ENCODE measurements around the gene SPAG5.

Gene SPAG5, protein sequence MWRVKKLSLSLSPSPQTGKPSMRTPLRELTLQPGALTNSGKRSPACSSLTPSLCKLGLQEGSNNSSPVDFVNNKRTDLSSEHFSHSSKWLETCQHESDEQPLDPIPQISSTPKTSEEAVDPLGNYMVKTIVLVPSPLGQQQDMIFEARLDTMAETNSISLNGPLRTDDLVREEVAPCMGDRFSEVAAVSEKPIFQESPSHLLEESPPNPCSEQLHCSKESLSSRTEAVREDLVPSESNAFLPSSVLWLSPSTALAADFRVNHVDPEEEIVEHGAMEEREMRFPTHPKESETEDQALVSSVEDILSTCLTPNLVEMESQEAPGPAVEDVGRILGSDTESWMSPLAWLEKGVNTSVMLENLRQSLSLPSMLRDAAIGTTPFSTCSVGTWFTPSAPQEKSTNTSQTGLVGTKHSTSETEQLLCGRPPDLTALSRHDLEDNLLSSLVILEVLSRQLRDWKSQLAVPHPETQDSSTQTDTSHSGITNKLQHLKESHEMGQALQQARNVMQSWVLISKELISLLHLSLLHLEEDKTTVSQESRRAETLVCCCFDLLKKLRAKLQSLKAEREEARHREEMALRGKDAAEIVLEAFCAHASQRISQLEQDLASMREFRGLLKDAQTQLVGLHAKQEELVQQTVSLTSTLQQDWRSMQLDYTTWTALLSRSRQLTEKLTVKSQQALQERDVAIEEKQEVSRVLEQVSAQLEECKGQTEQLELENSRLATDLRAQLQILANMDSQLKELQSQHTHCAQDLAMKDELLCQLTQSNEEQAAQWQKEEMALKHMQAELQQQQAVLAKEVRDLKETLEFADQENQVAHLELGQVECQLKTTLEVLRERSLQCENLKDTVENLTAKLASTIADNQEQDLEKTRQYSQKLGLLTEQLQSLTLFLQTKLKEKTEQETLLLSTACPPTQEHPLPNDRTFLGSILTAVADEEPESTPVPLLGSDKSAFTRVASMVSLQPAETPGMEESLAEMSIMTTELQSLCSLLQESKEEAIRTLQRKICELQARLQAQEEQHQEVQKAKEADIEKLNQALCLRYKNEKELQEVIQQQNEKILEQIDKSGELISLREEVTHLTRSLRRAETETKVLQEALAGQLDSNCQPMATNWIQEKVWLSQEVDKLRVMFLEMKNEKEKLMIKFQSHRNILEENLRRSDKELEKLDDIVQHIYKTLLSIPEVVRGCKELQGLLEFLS

DNA sequence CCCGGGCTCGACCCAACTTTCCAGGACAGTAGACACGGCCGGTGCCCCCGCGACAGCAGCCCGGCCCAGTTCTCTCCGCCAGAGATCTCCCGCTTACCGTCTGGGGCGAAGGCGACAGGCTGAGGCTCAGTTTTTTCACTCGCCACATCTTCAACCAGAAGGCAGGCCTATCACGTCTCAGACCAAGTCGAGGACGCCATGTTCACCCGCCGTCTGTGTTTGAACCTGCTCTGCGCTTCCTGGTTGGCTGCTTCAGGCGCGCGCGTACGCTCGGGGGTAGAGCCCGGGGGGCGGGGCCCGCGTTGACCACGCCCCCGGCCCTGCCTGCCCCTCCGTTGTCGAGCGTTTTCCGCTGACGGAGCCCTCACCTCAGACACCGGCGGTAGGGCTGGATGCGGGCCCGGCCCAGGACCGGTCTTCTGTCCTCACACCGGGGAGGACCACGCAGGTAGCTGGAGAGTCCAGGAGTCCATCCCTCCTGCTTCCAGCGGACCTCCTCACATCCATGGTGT lies at the start of gene SPAG5:
SPAG5 (minus strand) TSS at position 227 of the 512 bp plus-strand sequence; CDS start at position 148, 79 bp downstream.
- FAIRE-seq = no peak

DNA sequence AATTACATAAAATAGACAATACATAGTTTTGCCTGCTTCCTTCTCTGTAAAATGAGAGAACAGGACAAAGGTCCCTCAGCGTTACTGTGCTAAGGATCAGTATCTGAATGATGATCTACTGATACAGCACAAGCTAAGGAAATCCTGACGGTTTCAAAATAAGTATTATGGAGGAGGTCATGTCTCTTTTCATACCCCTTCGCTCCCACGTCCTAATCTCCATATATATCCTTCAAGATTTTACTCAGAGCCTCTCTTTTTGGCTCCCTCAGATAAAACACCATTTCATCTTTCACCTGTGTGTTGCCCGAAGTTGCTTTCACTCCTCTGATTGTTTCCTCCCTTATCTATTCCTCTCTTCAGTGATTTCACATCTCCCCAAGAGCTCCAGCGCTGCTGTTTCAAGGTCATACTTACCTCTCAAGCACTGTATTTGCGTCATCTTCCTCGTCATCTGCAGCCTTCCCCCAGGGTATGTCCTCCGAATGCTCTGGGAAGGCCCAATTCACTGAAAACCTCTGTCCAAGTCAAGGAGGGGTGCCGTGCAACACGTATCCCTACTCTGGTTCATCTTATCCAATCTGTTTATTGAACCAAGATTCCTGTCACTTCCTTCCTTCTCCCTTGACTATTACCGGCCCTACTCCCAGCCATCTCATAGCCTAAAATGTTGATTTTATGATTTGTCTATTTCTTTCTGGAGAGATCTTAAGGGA lies 47.4 kb upstream of the SPAG5 start:
- no peak for FAIRE-seq

DNA sequence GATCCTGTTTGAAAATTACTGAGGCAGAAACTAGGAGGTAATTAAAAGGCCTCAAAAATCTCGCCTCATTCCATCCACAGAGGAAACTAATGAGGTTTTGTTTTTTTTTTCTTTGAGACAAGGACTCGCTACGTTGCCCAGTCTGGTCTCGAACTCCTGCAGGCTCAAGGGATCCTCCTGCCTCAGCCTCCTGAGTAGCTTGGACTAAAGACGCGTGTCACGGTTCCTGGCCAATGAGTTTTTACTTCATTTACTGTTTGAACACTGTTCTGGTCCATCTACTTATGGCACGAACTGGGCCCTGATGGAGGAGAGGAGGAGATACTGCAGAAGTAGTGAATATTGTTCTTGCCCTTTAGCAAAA lies 46.7 kb upstream of the SPAG5 start:
- FAIRE-seq = no peak

DNA sequence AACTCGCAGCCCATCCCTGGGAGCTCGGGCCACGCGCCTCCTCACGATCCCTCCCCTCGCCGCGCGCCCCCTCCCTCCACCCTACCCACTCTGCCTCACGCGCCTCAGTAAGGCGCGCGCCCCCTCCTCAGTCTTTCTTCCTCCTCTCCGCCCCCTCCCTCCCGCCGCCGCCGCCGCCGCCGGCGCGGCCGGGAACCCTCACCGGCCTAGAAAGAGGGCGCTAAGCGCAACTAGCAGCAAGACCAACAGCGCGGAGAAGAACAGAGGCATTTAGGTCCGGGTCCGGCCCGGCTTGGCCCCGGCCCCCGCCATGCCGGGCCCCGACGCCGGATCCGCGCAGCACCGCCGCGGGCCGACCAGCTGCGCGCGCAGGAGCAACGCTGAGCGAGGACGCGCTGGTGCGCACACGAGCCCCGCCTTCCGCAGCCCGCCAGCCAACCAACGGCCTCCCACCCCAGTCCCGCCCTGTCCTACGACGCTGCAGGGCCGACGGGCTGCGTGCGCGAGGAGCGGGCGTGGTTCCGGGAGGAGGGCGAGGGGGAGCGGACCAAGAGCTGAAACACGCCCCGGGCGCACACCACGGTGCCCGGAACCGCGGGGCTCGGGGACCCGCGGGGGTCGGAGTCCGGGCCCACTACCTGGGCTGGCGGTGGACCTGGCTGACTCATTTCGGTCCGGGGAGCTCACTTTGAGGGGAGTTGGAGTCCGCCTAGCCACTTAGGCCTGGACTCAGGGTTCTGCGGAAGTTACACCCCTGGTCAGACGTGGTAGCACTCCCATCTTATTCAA lies 46.2 kb upstream of the SPAG5 start, which contains the start of gene BLTP2:
BLTP2 (minus strand) TSS at position 372 of the 789 bp plus-strand sequence; CDS start at position 270, 102 bp downstream.
- no peak for FAIRE-seq

DNA sequence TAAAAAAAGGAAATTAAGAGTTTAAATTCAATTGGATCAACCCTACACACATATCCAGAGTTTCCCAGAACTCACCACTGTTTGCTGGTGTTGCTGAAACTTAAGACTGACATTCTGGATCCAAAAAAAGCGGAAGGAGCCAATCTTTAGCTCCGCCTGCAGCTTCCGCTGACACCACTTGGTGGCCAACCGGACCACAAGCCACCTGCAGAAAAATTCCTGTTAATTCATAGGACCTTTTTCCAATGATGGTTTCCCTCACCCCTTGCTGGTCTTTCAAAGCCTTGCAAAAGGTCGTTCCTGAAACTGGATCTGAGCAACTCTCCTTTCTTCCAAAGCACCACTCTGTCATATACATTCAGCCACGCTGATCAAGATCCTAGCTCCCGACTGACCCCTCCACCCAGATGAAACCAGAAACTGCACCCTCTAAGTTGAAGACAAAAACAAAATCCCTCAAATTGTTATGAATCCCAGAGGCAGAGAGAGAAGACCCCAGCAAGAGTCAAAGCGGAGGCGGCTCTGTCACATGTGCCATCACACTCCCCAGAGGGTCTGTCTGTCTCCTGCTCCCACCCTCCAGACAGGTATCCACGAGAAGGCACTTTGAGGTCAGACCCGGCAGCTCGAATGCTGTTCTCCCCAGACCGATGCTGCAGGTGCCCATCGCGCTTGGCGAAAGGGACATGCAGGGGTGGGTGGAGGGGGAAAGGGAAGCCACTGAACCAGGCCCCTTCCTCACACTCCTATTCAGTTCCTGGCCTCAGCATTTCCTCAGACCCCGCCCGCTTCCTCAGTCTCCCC lies 45.4 kb upstream of the SPAG5 start:
- no peak for FAIRE-seq

DNA sequence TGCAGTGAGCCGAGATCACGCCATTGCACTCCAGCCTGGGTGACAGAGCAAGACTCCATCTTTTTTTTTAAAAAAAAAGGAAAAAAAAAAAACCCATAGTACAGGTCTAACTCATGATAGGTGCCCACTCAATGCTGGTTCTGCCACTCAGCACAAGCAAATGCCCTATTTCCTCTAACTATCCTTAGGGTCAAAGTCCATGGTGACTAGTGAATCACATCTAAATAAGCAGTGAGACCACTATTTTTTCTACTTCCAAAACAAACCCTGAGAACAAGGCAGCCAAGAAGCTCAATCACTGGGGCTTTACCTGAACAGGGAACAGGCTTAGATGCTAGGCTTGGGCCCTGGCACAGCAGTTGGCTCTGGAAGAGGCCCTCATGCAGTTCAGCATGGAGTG lies 42.8 kb upstream of the SPAG5 start:
- FAIRE-seq = no peak

DNA sequence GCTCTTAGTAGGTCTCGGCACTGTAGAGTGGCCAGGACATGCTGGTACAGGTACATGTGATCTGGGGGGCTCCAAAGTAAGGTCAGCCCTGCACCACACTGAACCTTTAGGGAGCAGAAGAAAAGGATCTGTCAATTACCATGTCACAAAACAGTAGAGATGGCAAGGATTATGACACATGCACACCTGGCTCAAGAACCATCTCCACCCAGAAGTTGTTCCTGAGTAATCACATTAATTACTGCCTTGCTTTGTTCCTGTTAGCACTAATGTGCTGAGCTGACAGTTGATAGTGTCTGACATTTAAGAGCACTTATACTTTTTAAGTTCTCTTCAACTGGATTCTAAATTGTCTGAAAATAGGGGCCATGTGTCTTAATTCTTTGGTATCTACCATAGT lies 36.7 kb upstream of the SPAG5 start:
- no peak for FAIRE-seq

DNA sequence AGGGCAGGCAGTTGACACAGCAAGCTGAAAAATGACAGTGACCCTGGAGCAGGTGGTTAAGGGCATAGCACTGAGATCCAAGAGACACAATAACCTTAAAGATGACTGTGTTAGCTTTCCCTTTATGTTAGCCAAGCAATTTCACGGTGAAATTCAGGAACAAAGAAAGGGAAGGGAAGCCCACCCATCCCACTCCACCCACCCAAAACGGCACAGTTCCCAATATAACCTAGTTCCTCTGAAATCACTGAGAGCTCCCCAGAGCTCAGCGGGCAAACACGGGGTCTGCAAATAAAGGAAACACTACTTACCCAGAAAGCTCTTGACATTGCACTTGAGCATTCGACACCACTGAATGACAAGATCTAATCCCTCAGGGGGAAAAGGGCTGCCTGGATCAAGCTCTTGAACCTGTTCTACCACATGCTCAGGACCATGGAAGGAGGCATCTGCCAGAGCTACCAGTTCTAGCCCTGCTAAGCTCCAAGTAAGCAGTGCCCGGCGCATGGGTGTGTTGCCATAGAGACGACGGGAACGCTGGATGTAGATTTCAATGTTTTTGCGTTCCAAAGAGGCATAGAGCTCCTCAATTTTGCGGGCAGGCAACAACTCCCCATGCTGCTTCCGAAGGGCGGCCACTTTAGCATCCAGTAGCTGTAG lies 35.5 kb upstream of the SPAG5 start:
- no peak for FAIRE-seq

DNA sequence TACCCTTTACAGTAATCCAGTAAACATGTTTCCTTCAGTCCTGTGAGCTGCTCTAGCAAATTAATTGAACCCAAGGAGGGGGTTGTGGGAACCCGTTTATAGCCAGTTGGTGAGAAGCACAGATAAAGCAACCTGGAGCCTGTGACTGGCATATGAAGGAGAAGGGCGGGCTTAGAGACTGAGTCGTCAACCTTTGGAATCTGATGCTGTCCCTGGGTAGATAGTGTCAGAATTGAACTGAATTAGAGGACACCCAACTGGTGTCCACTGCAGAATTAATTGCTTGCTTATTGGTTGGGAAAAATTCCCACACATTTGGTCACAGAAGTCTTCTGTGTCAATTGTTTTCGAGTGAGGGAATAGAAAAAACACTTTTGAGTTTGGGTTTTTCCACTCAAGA lies 28.0 kb upstream of the SPAG5 start:
- FAIRE-seq = no peak

DNA sequence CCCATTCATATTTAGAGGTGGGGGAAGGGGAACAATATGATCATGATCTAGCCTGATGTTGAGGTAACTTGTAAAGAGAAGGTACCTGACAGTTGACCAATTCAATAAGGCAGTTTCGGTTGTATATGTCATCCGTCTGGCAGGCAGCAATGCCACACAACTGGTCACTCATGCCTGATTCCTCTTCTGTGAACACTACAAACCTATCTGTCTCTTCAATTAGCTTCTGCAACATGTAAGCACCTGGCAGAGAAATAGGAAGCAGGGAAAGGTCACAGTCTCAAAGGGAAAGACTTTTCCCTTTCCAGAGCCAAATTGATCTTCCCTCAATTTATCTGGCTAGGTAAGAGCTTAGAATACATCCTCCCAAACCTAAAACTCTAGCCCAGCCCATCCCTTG lies 25.3 kb upstream of the SPAG5 start:
- no peak for FAIRE-seq

DNA sequence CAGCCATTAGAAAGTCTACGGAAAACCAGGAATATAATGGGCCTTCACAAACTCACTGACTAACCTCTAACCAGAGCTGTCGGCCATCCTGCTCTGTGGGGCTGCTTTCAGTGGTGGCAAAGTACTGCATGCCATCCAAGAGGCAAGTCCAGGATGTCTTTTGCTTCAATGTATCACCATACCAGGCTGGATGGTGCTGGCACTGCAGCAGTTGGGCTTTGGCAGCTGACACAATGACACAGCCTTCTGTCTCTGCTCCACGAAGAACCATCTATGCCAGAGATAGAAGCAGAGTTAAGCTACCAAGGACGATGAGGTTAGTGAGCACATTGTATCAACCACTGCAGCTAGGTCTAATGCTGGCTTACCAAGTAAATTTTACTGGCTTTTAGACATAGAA lies 24.9 kb upstream of the SPAG5 start:
- no peak for FAIRE-seq

DNA sequence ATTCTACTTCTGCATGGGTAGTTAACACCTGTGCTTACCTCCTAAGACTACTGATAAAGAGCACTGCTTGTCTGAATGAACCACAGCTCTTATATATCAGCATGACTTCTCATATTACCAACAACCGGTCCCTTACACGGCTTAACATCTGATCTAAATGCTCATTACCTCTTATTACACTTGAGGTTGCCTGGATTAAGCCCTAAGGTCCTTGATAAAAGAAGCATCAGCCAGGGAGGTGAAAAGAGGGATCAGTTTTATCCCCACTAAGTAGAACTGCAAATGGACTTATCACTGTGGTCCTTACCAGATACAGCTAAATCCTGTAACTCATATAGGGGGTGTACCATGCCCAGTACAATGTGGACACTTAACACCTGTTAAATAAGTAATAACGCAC lies 23.4 kb upstream of the SPAG5 start:
- no peak for FAIRE-seq

DNA sequence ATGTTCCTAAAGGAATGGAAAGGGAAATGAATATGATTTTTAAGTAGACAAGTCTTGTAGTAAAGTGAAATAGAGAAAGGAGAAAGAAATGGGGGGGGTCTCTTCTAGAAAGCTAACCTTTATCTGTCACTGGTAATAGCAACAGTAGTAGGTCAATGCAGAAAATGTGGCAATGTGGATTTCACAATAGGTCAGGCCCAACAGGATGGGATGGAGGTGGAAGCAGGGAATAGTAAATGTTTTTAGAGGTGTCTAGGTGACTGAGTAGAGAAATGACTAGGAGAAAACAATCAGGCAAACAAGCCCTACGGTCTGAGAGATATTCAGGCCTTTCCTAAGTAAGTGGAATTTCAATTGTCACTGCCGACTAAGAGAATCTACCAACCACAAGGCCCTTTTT lies 21.2 kb upstream of the SPAG5 start:
- no peak for FAIRE-seq

DNA sequence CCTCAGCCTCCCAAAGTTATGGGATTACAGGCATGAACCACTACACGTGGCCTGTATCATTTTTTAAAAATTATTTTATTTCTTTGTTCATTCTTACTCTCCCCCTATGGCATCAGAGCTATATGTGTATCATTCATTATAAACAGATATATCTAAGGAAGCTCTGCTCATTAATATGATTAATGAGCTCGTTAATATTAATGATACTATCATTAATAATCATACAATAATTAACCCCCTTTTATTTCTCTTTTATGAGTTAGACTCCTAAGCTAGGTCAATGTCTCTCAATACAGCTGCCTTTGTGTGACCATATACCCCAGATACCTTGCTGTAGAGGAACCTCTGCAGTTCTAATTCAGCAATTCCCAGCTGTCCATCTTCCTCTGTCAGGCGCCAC lies 19.6 kb upstream of the SPAG5 start:
- no peak for FAIRE-seq

DNA sequence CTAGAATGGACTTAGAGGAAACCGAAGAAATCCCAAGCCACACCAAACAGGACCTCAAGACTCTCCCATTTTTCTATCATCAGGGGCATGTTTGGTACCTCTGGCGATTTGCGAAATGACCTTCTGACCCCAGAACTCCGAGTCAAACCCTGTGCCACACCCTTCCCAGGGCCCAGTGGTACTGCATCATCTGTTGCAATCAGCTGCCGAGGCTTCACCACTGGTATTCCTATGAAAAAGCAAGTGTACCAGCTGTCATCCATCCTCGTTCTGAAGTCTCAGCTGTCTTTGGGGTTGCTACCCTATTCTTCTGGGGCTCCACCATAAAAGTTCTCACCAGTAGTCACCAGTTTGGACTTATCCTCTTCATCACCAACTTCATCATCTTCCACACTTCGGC lies 17.5 kb upstream of the SPAG5 start:
- FAIRE-seq = no peak

DNA sequence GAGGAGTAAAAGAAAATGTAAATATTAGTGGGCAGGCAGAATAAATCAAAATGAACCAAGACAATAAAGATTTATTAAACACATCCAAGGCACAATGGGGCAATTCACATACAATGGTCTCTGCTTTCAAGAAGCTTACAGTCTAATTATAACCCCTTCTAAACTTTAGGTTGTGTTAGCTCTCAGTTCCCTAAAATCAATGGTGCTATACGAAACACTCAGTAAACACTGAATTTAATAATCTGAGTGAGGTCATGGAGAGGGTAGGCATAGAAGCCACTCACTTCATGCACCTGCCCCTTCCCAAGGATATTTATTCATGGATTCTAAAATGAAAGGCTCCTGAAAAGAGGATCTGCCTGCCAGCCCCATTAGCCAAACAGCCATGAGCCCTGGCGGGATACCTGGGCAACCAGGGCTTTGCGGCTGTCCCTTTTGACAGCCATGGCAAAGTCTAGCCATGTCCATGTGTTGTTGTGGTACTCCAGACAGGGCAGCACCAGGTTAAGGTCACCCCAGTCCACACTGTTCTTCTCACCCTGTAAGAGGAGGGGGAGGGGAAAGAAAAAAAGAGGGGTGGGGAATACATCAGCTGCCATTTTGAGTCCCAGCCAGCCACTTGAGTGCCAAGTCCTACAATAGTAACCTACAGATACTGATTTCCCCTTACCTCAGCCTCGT lies 16.6 kb upstream of the SPAG5 start:
- FAIRE-seq = no peak

DNA sequence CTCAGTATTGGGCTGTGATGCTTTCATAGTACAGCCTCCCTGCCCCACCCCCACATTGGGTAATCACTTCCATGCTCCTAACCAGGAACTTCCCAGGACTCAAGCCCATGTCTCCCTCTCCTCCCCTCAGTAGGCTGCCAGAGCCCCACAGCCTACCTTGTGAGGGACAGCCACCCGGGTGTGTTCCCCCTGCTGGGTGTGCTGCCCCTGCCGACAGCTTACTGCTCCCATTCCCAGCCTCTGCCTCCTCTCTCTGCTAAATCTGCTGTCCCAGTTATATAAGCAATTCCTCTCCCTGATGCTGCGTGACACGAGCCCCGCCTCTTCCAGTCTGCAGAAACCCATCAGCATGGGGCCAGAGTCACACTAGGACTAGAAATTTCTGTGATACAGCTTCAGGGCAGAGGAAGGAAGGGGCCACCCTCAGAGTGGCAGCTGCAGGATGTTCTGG lies 15.1 kb upstream of the SPAG5 start, which contains the start of gene RSKR:
RSKR (minus strand) TSS at position 255 of the 451 bp plus-strand sequence; CDS start at position 231, 24 bp downstream.
- FAIRE-seq = no peak

DNA sequence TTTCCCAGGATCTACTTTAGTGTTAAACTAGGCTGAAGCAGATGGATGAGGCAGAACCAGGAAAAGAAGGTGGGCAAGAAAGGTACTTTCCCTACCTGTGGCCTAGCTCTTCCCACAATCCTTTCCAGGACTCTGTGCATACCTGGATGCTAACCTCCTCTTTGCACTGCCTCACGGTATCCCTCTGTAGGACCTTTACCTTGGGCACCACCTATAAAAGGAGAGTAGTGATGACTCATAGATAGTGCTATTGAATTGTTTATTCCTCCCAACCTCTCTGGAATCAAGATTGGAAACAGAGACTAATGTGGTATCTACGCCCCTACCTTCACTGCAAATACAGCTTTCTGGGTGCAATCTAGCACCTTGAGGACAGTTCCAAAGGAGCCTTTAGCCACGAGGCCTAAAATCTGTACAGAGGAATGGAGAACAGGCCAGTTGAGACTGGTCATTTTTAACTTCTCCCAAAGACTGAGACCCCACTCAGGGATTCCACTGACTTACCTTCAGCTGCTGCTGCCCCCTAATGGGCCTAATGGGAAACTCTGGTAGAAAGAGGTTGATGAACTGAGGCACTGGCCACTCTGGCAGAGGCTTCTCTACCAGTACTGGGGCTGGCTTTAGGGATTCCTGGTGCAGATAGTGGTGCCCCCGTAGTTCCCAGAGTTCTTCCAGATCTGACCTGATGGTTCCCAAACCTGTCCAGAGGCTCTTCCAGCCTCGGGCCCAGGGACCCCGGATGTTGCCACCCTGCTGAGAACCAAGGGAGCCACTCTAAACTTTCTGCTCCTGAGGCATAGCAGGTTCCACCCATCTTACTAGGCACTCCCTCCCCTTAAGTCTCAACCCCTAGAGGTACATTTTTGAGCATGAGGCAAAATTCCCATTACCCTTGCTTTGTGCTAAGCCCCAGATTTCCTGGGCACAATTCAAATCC lies 14.4 kb upstream of the SPAG5 start:
- FAIRE-seq = no peak
